ENCODE measurements around the gene S100A11. TPM values are rescaled to one million over a fixed set of nuclear protein-coding genes. Genes with fewer than 3 reads are reported as not detected.
A peak's percentile ranks its signal among the peaks of the same experiment; 100 is the strongest.
"Not testable (repeated sequence)": the region's sequence is repeated elsewhere in the genome, so short reads cannot be mapped to it uniquely, and the experiment has no call there.

The S100A11 gene
- total RNA-seq, result 100 to 1,000 TPM in 2 of 8 experiments, 10 to 100 TPM in 2, 1 to 10 TPM in 1, not detected in 3; 2.2 to 494 (median 45.8) TPM

- Histone ChIP-seq H3K27ac (no peak within 1 kb of the TSS), H3K4me3 (peak within 1 kb of the TSS in 3 of 5 donors; percentile 19 to 34 (median 24)), H3K4me1 (replicated peaks in 1 of 2) (peaks cover 0 to 3% of the 10 kb centered on the region in 2 donors)
- in situ Hi-C loops (cut with MboI; ENCODE audit: low pct_unique_long_range_greater_than_20kb in 2 of 9, low sequenced_read_pairs in 9 of 9, unreplicated experiment in 9 of 9), result no loop called here
- ATAC-seq (replicated peaks in 6 of 8), result peak; percentile 76 to 99 (median 98)
- WGBS, 10 experiments, result 0 to 27% (median 3%) methylated on average over 1 to 40 of the region's 53 CpGs
Measured at GRCh38 chr1:152036267-152037216, at the start of gene S100A11. S100A11 (minus strand) TSS chr1:152037004; CDS start chr1:152036915, 89 bp downstream.

GRCh38 chr1:152084853-152085252 lies 48.0 kb upstream of the S100A11 start:
- in situ Hi-C loops (cut with MboI; ENCODE audit: low pct_unique_long_range_greater_than_20kb in 2 of 9, low sequenced_read_pairs in 9 of 9, unreplicated experiment in 9 of 9), result no loop called here
- no peaks in the 10 kb centered on the region for H3K4me1 ChIP-seq (replicated peaks in 1 of 2)
- H3K27ac ChIP-seq, result no peak overlapping the region
- H3K4me3 ChIP-seq, result no peak overlapping the region
- no peak for ATAC-seq (replicated peaks in 6 of 8)
- WGBS, 10 experiments, result 0 to 29% (median 4%) methylated on average over 1 of the region's 1 CpG; no CpG with 5 or more reads in 2 of the 10 experiments

- ATAC-seq (replicated peaks in 6 of 8); H3K27ac ChIP-seq; H3K4me3 ChIP-seq; H3K4me1 ChIP-seq (replicated peaks in 1 of 2); in situ Hi-C loops (cut with MboI; ENCODE audit: low pct_unique_long_range_greater_than_20kb in 2 of 9, low sequenced_read_pairs in 9 of 9, unreplicated experiment in 9 of 9): not testable (repeated sequence)
- 60 to 90% (median 70%) methylated on average over 1 to 4 of the region's 17 CpGs; no CpG with 5 or more reads in 6 of the 10 experiments for WGBS, 10 experiments
Measured at GRCh38 chr1:152081026-152081425, 44.2 kb upstream of the S100A11 start.

GRCh38 chr1:152080494-152080893 lies 43.7 kb upstream of the S100A11 start:
- H3K4me3 ChIP-seq; H3K4me1 ChIP-seq (replicated peaks in 1 of 2); H3K27ac ChIP-seq; in situ Hi-C loops (cut with MboI; ENCODE audit: low pct_unique_long_range_greater_than_20kb in 2 of 9, low sequenced_read_pairs in 9 of 9, unreplicated experiment in 9 of 9); ATAC-seq (replicated peaks in 6 of 8): not testable (repeated sequence)
- 71 to 84% (median 74%) methylated on average over 3 to 12 of the region's 17 CpGs; no CpG with 5 or more reads in 6 of the 10 experiments for WGBS, 10 experiments

GRCh38 chr1:152078831-152079441 lies 42.1 kb upstream of the S100A11 start:
- WGBS, 10 experiments, result 50 to 77% (median 64%) methylated on average over 1 to 6 of the region's 24 CpGs; no CpG with 5 or more reads in 6 of the 10 experiments
- in situ Hi-C loops (cut with MboI; ENCODE audit: low pct_unique_long_range_greater_than_20kb in 2 of 9, low sequenced_read_pairs in 9 of 9, unreplicated experiment in 9 of 9), result no loop called here
- peak in 2 of 8 experiments; percentile 22 to 61 for ATAC-seq (replicated peaks in 6 of 8)
- H3K4me1 ChIP-seq (replicated peaks in 1 of 2), result no peaks in the 10 kb centered on the region
- H3K4me3 ChIP-seq, result no peak overlapping the region
- H3K27ac ChIP-seq, result no peak overlapping the region

GRCh38 chr1:152072311-152072710 lies 35.5 kb upstream of the S100A11 start:
- no peak overlapping the region for H3K4me3 ChIP-seq

GRCh38 chr1:152071123-152071522 lies 34.3 kb upstream of the S100A11 start:
- Histone ChIP-seq H3K4me3 (no peak overlapping the region), H3K27ac (no peak overlapping the region), H3K4me1 (replicated peaks in 1 of 2) (no peaks in the 10 kb centered on the region)
- no peak for ATAC-seq (replicated peaks in 6 of 8)
- in situ Hi-C loops (cut with MboI; ENCODE audit: low pct_unique_long_range_greater_than_20kb in 2 of 9, low sequenced_read_pairs in 9 of 9, unreplicated experiment in 9 of 9), result loop anchor here in 2 of 9 experiments (25.0 kb wide), 1 partner anchor 391 kb away; no protein-coding TSS in a partner anchor
- 29 to 79% (median 43%) methylated on average over 1 to 3 of the region's 3 CpGs; no CpG with 5 or more reads in 4 of the 10 experiments for WGBS, 10 experiments

More at GRCh38 chr1:152072311-152072710, 35.5 kb upstream of the S100A11 start:
- no peak overlapping the region for H3K27ac ChIP-seq
- WGBS, 10 experiments, result 0 to 62% (median 35%) methylated on average over 1 to 3 of the region's 3 CpGs; no CpG with 5 or more reads in 2 of the 10 experiments
- no peaks in the 10 kb centered on the region for H3K4me1 ChIP-seq (replicated peaks in 1 of 2)
- ATAC-seq (replicated peaks in 6 of 8), result no peak
- in situ Hi-C loops (cut with MboI; ENCODE audit: low pct_unique_long_range_greater_than_20kb in 2 of 9, low sequenced_read_pairs in 9 of 9, unreplicated experiment in 9 of 9), result loop anchor here in 2 of 9 experiments (25.0 kb wide), 1 partner anchor 390 kb away; no protein-coding TSS in a partner anchor

- Histone ChIP-seq H3K4me3 (no peak overlapping the region), H3K27ac (no peak overlapping the region), H3K4me1 (replicated peaks in 1 of 2) (no peaks in the 10 kb centered on the region)
- 0 to 57% (median 14%) methylated on average over 1 of the region's 1 CpG; no CpG with 5 or more reads in 3 of the 10 experiments for WGBS, 10 experiments
- in situ Hi-C loops (cut with MboI; ENCODE audit: low pct_unique_long_range_greater_than_20kb in 2 of 9, low sequenced_read_pairs in 9 of 9, unreplicated experiment in 9 of 9), result loop anchor here in 2 of 9 experiments (25.0 kb wide), 1 partner anchor 394 kb away; no protein-coding TSS in a partner anchor
- ATAC-seq (replicated peaks in 6 of 8), result no peak
Measured at GRCh38 chr1:152067929-152068328, 31.1 kb upstream of the S100A11 start.

- no peak for ATAC-seq (replicated peaks in 6 of 8)
- in situ Hi-C loops (cut with MboI; ENCODE audit: low pct_unique_long_range_greater_than_20kb in 2 of 9, low sequenced_read_pairs in 9 of 9, unreplicated experiment in 9 of 9), result loop anchor here in 2 of 9 experiments (25.0 kb wide), 1 partner anchor 395 kb away; no protein-coding TSS in a partner anchor
- no peak overlapping the region for H3K4me3 ChIP-seq
Measured at GRCh38 chr1:152067150-152067549, 30.3 kb upstream of the S100A11 start.

GRCh38 chr1:152061952-152062351 lies 25.1 kb upstream of the S100A11 start:
- ATAC-seq (replicated peaks in 6 of 8), result no peak
- no peaks in the 10 kb centered on the region for H3K4me1 ChIP-seq (replicated peaks in 1 of 2)
- in situ Hi-C loops (cut with MboI; ENCODE audit: low pct_unique_long_range_greater_than_20kb in 2 of 9, low sequenced_read_pairs in 9 of 9, unreplicated experiment in 9 of 9), result loop anchor here in 2 of 9 experiments (25.0 kb wide), 1 partner anchor 400 kb away; no protein-coding TSS in a partner anchor
- H3K27ac ChIP-seq, result no peak overlapping the region
- no peak overlapping the region for H3K4me3 ChIP-seq

More at GRCh38 chr1:152067150-152067549, 30.3 kb upstream of the S100A11 start:
- H3K27ac ChIP-seq, result no peak overlapping the region
- H3K4me1 ChIP-seq (replicated peaks in 1 of 2), result no peaks in the 10 kb centered on the region

GRCh38 chr1:152053375-152053774 lies 16.6 kb upstream of the S100A11 start:
- Histone ChIP-seq H3K4me3 (no peak overlapping the region), H3K4me1 (replicated peaks in 1 of 2) (peaks cover 0 to 2% of the 10 kb centered on the region in 2 donors), H3K27ac (no peak overlapping the region)
- 0 to 78% (median 65%) methylated on average over 1 to 12 of the region's 13 CpGs; no CpG with 5 or more reads in 1 of the 10 experiments for WGBS, 10 experiments
- in situ Hi-C loops (cut with MboI; ENCODE audit: low pct_unique_long_range_greater_than_20kb in 2 of 9, low sequenced_read_pairs in 9 of 9, unreplicated experiment in 9 of 9), result loop anchor here in 3 of 9 experiments (10.0 to 25.0 kb wide), 3 partner anchors 131 to 409 kb away; no protein-coding TSS in a partner anchor
- ATAC-seq (replicated peaks in 6 of 8), result no peak

GRCh38 chr1:152052606-152053005 lies 15.8 kb upstream of the S100A11 start:
- peak in 3 of 8 experiments; percentile 2 to 11 (median 2) for ATAC-seq (replicated peaks in 6 of 8)
- Histone ChIP-seq H3K27ac (no peak overlapping the region), H3K4me1 (replicated peaks in 1 of 2) (peaks cover 0 to 10% of the 10 kb centered on the region in 2 donors), H3K4me3 (no peak overlapping the region)
- 0 to 33% (median 24%) methylated on average over 2 to 11 of the region's 11 CpGs; no CpG with 5 or more reads in 2 of the 10 experiments for WGBS, 10 experiments
- in situ Hi-C loops (cut with MboI; ENCODE audit: low pct_unique_long_range_greater_than_20kb in 2 of 9, low sequenced_read_pairs in 9 of 9, unreplicated experiment in 9 of 9), result loop anchor here in 3 of 9 experiments (10.0 to 25.0 kb wide), 3 partner anchors 132 to 410 kb away; no protein-coding TSS in a partner anchor
